SU-DHL-6 (cell line): ENCODE data around the gene MFSD11.

Experiments
- CTCF ChIP-seq: fragments of 200-600 bp; sonication (generic); IDR thresholded peaks from one replicate; pipeline ENCODE4 v1.5.1; 2017; ENCODE audit warnings: antibody characterized with exemption, mild to moderate bottlenecking, low read length, moderate library complexity; ENCODE audit not compliant: insufficient read depth, poor library complexity, severe bottlenecking
- EZH2phosphoT487 ChIP-seq: fragments of 200-600 bp; sonication (generic), shearing (Covaris generic); conservative IDR thresholded peaks from 2 replicates; pipeline ENCODE4 v1.6.1; 2018; ENCODE audit warnings: mild to moderate bottlenecking, antibody characterized with exemption, low read length, moderate library complexity, mixed read lengths

DNA sequence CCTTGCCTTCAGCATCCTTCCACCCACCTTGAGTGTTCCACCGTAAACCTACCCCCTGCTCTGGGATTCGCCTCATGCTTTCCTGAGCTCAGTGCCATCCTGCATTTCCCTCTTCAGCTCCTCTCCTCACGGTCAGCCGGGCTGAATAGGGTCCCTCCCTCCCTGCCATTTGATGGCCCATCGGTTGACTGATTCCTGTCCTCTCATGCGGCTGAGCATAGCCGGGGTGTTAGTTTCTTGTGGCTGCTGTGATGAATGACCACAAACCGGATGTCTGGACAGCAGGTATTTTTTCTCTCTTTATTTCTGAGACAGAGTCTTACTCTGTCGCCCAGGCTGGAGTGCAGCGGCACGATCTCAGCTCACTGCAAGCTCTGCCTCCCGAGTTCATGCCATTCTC is 86.2 kb downstream of the MFSD11 start:
- no peak for TF ChIP-seq CTCF
- no peak for TF ChIP-seq EZH2phosphoT487
